NCI-H2107 treated with DMSO at 0.1 percent for 48 hours (cell line): ENCODE measurements around the gene NUDT21.
"Not testable (repeated sequence)": the region's sequence is repeated elsewhere in the genome, so short reads cannot be mapped to it uniquely, and the experiment has no call there.

ENCODE experiments used
- DNase-seq: peaks from one replicate; lab custom pipeline; 2025; ENCODE audit not compliant: unreplicated experiment; lab: John Stamatoyannopoulos, UW

Gene NUDT21

DNA sequence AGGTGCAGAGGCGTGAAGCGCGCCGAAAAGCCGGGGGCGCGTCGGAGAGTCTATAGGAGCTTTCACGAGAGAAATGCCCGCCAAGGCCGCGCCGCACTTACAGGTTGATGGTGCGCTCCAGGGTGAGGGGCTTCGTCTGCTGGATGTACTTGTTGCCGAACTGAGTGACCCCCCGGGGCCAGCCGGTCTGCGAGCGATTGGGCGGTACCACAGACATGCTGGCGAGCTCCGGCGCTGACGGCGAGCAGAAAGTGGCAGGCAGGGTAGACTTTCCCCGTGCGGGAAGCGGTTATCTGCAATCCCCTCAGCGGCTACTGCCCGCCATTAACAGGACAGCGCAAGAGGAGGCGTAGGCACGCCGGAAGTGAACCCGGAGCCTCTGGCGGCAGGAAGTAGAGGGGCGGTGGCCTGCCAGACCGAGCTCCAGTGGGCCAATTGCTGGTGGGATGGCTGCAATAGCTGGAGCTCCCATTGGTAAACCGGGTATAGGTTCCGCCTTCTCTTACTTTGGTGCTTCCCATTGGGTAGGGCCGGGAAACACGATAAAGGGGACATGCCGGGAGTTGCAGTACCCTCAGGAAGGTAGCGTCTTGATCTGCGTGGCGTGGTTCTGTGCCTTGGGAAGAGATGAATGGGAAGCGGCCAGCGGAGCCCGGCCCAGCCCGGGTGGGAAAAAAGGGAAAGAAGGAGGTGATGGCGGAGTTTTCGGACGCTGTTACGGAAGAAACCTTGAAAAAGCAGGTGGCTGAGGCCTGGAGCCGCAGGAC is at the start of gene NUDT21, which contains the start of gene OGFOD1:
Gene NUDT21 (minus strand): TSS at position 347 of the 767 bp plus-strand sequence. CDS start 130 bp downstream, at position 217.
Gene OGFOD1 (plus strand): TSS at position 569 of the 767 bp plus-strand sequence. CDS start 59 bp downstream, at position 628.
- peak; percentile 98 for DNase-seq

- DNase-seq: no peak
These were observed 42.7 kb upstream of the NUDT21 start for GRCh38 chr16:56493815-56494214.

GRCh38 chr16:56493126-56493525 is 42.0 kb upstream of the NUDT21 start:
- no peak for DNase-seq

GRCh38 chr16:56491657-56492261 is 40.6 kb upstream of the NUDT21 start:
- no peak for DNase-seq

DNA sequence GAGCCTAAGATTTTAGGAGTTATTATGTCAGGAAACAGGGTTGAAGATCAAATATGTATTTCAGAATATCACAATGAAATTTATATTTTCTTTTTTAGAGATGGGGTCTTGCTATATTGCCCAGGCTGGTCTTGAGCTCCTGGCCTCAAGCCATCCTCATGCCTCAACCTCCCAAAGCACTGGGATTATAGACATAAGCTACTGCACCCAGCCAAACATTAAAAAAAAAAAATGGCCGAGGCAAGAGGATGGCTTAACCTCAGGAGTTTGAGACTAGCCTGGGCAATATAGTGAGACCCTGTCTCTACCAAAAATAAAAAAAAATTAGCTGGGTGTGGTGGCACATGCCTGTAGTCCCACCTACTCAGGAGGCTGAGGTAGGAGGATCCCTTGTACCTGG is 37.7 kb upstream of the NUDT21 start:
- DNase-seq: not testable (repeated sequence)

GRCh38 chr16:56488035-56488434 is 36.9 kb upstream of the NUDT21 start:
- DNase-seq: no peak

DNA sequence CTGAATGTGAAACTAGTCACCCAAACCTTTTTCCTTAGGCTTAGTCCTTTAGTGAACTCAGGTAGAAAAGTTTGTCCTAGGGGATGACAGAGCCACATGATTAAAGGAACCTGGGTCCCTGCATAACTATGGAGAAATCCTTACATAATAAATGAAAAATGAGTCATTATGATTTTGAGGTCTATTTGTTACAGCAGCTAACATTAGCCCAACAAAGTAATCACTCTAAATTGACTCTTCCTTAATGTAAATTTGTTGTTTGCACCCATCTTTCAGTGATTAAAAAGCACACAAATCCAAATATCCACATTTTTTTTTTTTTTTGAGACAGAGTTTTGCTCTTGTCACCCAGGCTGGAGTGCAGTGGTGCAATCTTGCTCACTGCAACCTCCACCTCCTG is 32.3 kb upstream of the NUDT21 start:
- no peak for DNase-seq

DNA sequence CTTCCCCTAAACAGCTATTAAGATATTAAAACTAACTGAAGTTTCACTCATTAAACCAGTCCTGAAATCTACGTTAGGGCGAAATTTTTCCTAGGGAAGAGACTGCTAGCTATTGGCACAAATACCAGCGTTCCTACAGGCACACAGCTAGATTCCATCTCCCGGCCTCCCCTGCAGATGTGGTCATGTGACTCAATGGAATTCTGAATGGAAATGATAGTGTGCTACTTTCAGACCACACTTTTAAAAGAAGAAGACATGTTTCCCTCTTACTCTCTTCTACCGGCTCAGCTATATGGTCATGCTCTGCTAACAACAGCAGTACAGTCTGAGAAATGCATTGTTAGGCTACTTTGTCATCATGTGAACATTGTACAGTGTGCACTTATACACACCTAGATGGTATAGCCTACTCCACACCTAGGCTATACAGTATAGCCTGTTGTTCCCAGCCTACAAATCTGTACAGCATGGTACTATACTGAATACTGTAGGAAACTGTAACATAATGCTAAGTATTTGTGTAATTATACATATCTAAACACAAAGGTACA is 31.6 kb upstream of the NUDT21 start:
- DNase-seq: no peak

DNA sequence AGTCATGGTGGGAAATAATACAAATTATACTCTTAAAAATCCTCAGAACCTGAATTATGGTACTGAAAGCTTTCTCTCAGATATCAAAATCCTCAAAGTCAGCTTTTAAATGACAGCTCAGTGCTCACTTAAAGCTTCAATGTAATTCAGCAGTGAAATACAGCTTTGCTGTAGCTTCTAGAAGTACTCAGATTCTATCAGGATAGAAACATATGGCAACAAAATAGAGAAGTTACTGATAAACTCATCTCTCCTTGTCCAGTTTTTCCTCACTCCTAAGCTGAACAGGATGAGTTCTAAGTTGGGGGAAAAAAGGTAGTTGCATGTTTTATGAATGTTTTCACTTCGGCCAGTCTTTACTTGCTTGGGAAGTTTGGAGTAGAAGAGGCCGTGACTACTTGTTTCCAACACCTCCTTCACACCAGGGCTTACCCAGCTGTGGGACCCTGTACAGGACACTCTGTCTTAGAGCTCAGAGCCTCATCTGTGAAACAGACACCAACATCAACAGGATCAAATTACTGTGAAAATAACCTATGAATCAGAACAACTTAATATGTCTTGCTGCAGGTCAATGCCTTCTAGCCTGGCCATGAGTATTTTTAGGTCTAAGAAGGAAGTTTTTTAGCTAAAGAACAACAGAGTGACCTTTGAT is 30.5 kb upstream of the NUDT21 start:
- DNase-seq: no peak

GRCh38 chr16:56480776-56481467 is 29.8 kb upstream of the NUDT21 start:
- DNase-seq: no peak

DNA sequence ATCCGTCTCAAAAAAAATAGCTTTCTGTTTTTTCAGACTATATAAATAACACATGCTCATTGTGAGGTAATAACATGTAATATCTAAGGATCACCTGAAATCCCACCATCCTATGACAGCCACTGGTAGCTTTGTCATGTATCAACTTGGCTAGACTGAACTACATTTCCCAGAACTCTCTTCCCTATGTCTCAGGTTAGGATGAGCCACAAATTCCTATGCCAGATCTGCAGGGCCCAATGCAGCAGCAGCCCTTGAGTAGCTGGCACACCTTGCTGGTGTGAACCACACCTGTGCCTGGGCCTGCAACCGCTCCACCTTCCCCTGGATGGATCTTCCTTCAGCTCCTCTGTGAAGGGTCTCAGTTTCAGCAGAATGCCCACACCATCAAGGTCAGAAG is 28.3 kb upstream of the NUDT21 start:
- no peak for DNase-seq

GRCh38 chr16:56478281-56479049 is 27.3 kb upstream of the NUDT21 start:
- no peak for DNase-seq

GRCh38 chr16:56477096-56477878 is 26.2 kb upstream of the NUDT21 start:
- DNase-seq: no peak

DNA sequence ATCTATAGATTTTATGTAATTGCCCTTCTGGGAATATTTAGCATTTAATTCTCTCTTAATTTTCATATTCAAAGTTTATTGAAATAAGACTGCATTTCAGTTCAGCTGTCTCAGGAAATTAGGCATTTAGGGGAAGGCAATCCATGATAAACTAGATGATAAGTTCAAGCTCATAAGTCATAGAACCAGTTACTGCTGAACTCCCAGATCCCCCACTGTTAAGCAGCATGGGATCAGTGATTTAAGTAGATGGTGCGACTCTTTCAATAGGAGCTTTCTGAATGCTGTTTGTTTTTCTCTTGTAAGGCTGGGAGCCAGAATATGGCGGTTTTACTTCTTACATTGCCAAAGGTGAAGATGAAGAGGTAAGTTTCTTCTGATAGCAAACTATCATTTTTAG is 24.1 kb upstream of the NUDT21 start:
- DNase-seq: no peak

- DNase-seq: no peak
These were observed 19.5 kb upstream of the NUDT21 start for GRCh38 chr16:56470666-56471065.

DNA sequence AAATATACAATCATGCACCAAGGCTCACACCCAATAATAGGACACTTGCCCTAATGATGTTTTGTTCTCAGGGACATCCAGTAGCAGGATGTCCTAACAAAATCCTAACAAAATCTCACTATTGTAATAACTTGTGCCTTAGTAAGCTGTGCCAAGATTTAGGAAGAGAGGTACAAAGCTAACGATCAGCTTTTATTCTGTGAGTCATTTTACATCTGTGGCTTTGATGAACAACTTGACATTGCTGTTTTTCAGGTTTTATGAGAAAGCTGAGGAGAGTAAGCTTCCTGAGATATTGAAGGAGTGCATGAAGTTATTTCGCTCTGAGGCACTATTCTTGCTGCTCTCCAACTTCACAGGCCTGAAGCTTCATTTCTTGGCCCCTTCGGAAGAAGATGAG is 19.1 kb upstream of the NUDT21 start:
- no peak for DNase-seq

DNA sequence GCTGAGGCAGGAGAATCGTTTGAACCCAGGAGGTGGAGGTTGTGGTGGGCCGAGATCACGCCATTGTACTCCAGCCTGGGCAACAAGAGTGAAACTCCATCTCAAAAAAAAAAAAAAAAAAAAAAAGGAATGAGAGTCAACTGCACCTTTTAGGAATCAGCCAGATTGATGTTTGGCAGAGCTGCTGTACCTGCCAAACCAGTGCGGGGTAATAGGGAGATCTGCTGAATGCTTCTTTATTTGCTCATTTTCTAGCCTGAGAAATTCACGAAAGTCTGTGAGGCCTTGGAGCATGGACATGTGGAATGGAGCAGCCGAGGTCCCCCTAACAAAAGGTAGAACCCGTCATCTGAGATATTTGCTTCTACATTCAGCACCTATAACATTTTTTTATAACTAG is 18.6 kb upstream of the NUDT21 start:
- DNase-seq: no peak

DNA sequence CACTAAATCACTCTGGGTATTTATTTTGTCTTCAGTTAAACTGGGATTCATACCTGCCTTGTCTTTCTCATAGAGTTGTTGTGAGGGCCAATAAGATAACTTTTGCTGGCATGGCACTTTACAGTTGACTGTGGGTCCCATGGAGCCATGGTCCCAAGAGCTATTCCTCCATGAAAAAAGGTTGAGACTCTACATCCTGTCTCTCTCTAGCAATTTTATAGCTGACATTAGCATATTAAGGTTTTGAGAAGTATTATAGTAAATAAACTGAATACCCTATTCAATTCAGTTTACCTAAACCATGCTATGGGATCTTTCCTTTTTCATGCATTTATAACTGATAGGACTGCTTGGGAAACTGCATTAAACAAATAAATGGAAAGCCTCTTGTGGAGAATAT is 17.7 kb upstream of the NUDT21 start:
- DNase-seq: no peak

- DNase-seq: no peak
These were observed 15.2 kb upstream of the NUDT21 start for GRCh38 chr16:56466344-56466743.

DNA sequence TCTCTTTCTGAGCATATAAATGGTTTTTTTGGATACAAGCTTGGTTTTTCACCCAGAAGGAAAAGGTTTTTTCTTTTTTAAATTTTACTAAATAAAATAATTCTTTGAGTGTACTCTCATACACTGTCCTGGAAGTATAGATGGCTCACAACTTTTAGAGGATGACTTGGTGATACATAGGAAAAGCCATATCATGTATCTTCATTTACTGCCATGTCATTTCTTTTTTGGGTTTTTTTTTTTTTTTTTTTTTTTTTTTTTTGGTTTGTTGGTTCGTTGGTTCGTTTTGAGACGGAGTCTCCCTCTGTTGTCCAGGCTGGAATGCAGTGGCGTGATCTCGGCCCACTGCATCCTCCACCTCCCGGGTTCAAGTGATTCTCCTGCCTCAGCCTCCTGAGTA is 12.0 kb upstream of the NUDT21 start:
- DNase-seq: no peak
